H1 (cell line): ENCODE data around the gene VGLL4. TPM values are rescaled to one million over a fixed set of nuclear protein-coding genes. Genes with fewer than 3 reads are reported as not detected.

ENCODE experiments used
- ATF2 ChIP-seq: IDR thresholded peaks from 2 replicates; pipeline ENCODE4 v1.6.1; 2012; ENCODE audit warnings: low read length, inconsistent platforms
- CBX5 ChIP-seq: fragments of 300-800, 300-1000 bp; sonication (generic); IDR thresholded peaks from 2 replicates; pipeline ENCODE4 v1.7.1; 2016; ENCODE audit warnings: antibody characterized with exemption, low read length, low read depth
- polyA plus RNA-seq, 7 experiments: library from polyadenylated mRNA; depleted of rRNA in 3 of 7; stranded (reverse) in 5 of 7; unstranded in 2 of 7; fragments of >200 nt in 5 of 7; fragments of 200-250 nt in 2 of 7; gene quantifications; 1 replicate in 5 of 7; 2 replicates in 1 of 7; 4 replicates in 1 of 7; pipeline versions ENCODE4 v1.2.1 to v1.2.3, GENCODE V29; 2011 to 2013; ENCODE audit warnings: missing spikeins in 2 of 7, mixed read lengths in 2 of 7
- total RNA-seq: library from RNA; stranded (reverse); fragmentation: NEBNext Ultra II Directional; extraction: Animal tissue kit (Norgen Biotek cat#: 25700); gene quantifications from 2 replicates; pipeline ENCODE4 v1.2.1, GENCODE V29; 2021

VGLL4 gene
- total and polyA plus RNA-seq, 2 of the 8 experiments (the other 6 are each of a cell fraction or from before 2014, with no cell fraction given), result 45.1 to 50.0 TPM

GRCh38 chr3:11665331-11665730, 21.6 kb upstream of the VGLL4 start (continued):
- TF ChIP-seq ATF2 (no peak), CBX5 (no peak)
